ENCODE results near the gene BAG5.
"Not testable (repeated sequence)": the region's sequence is repeated elsewhere in the genome, so short reads cannot be mapped to it uniquely, and the experiment has no call there.

The BAG5 gene

GRCh38 chr14:103535081-103535890 is 27.2 kb downstream of the BAG5 start:
- DNase-seq (ENCODE audit: low read depth in 4 of 4, low spot score in 1 of 4) = no peak

GRCh38 chr14:103534576-103535061 is 27.8 kb downstream of the BAG5 start:
- no peak for DNase-seq (ENCODE audit: low read depth in 4 of 4, low spot score in 1 of 4)

GRCh38 chr14:103533999-103534575 is 28.4 kb downstream of the BAG5 start:
- DNase-seq (ENCODE audit: low read depth in 4 of 4, low spot score in 1 of 4) = no peak

GRCh38 chr14:103533137-103533998 is 29.1 kb downstream of the BAG5 start:
- DNase-seq (ENCODE audit: low read depth in 4 of 4, low spot score in 1 of 4) = no peak

- no peak for DNase-seq (ENCODE audit: low read depth in 4 of 4, low spot score in 1 of 4)
Measured at GRCh38 chr14:103532216-103533136, 30.0 kb downstream of the BAG5 start.

- no peak for DNase-seq (ENCODE audit: low read depth in 4 of 4, low spot score in 1 of 4)
Measured at GRCh38 chr14:103531421-103532215, 30.8 kb downstream of the BAG5 start.

GRCh38 chr14:103530831-103531230 is 31.6 kb downstream of the BAG5 start:
- DNase-seq (ENCODE audit: low read depth in 4 of 4, low spot score in 1 of 4) = no peak

GRCh38 chr14:103530390-103530789 is 32.1 kb downstream of the BAG5 start:
- DNase-seq (ENCODE audit: low read depth in 4 of 4, low spot score in 1 of 4) = no peak

- DNase-seq (ENCODE audit: low read depth in 4 of 4, low spot score in 1 of 4) = no peak
Measured at GRCh38 chr14:103529383-103530365, 32.8 kb downstream of the BAG5 start.

GRCh38 chr14:103528587-103529382 is 33.7 kb downstream of the BAG5 start, which contains the start of gene TRMT61A:
TRMT61A (plus strand) TSS chr14:103529196; CDS start chr14:103529979, 783 bp downstream.
- DNase-seq (ENCODE audit: low read depth in 4 of 4, low spot score in 1 of 4) = peak; percentile 47 to 73 (median 65)

- no peak for DNase-seq (ENCODE audit: low read depth in 4 of 4, low spot score in 1 of 4)
Measured at GRCh38 chr14:103528146-103528586, 34.3 kb downstream of the BAG5 start.

GRCh38 chr14:103527408-103528145 is 34.9 kb downstream of the BAG5 start:
- no peak for DNase-seq (ENCODE audit: low read depth in 4 of 4, low spot score in 1 of 4)

- DNase-seq (ENCODE audit: low read depth in 4 of 4, low spot score in 1 of 4) = no peak
Measured at GRCh38 chr14:103526914-103527248, 35.6 kb downstream of the BAG5 start.

GRCh38 chr14:103526247-103526913 is 36.1 kb downstream of the BAG5 start:
- DNase-seq (ENCODE audit: low read depth in 4 of 4, low spot score in 1 of 4) = no peak

- not testable (repeated sequence) for DNase-seq (ENCODE audit: low read depth in 4 of 4, low spot score in 1 of 4)
Measured at GRCh38 chr14:103525430-103526246, 36.8 kb downstream of the BAG5 start.
